ENCODE results near the gene ATXN7L1.

- no peak for TF ChIP-seq GABPA (IDR thresholded peaks at IDR 0.05; ENCODE audit: borderline replicate concordance, insufficient read depth, low read length)
- no peak for TF ChIP-seq MAX (IDR thresholded peaks at IDR 0.05)
- TF ChIP-seq CTCF (IDR thresholded peaks at IDR 0.05; ENCODE audit: control extremely low read depth in 1 of 3, insufficient read depth in 1 of 3, low read depth in 1 of 3, low read length in 3 of 3), result no peak
- no peak for TF ChIP-seq POLR2A (IDR thresholded peaks at IDR 0.05; ENCODE audit: control extremely low read depth in 1 of 2, low read depth in 2 of 2, low read length in 2 of 2)
- TF ChIP-seq RXRA (IDR thresholded peaks at IDR 0.05; ENCODE audit: insufficient read depth, low read depth, low read length), result no peak
- TF ChIP-seq SUZ12 (IDR thresholded peaks at IDR 0.05; ENCODE audit: low read length), result no peak
Observed at GRCh38 chr7:105707967-105708762, 168.2 kb downstream of the ATXN7L1 start.

Measured in H1 (cell line).